Fibroblast of villous mesenchyme (primary cell): Measurements from ENCODE around the gene GJD3. TPM values are rescaled to one million over a fixed set of nuclear protein-coding genes. Genes with fewer than 3 reads are reported as not detected.
A peak's percentile ranks its signal among the peaks of the same experiment; 100 is the strongest.

Experiments
- DNase-seq: peaks from one replicate; pipeline ENCODE4 v3.0.0-alpha.2; 2010; ENCODE audit warnings: low read depth
- H3K4me3 ChIP-seq: 2 replicates; pipeline ENCODE4 v1.5.1; 2011; ENCODE audit warnings: low read depth, mild to moderate bottlenecking, low read length
- total RNA-seq: library from RNA; depleted of rRNA; stranded (reverse); fragments of >200 nt; gene quantifications from 2 replicates; pipeline ENCODE4 v1.2.3, GENCODE V29; 2012
- TF ChIP-seq, protein P1 (sequence below): IDR thresholded peaks from 2 replicates; pipeline ENCODE4 v1.5.1; 2012; ENCODE audit warnings: low read depth, mild to moderate bottlenecking, low read length; ENCODE audit not compliant: insufficient read depth

The GJD3 gene
- total RNA-seq, 1 donor: 2.2 TPM

DNA sequence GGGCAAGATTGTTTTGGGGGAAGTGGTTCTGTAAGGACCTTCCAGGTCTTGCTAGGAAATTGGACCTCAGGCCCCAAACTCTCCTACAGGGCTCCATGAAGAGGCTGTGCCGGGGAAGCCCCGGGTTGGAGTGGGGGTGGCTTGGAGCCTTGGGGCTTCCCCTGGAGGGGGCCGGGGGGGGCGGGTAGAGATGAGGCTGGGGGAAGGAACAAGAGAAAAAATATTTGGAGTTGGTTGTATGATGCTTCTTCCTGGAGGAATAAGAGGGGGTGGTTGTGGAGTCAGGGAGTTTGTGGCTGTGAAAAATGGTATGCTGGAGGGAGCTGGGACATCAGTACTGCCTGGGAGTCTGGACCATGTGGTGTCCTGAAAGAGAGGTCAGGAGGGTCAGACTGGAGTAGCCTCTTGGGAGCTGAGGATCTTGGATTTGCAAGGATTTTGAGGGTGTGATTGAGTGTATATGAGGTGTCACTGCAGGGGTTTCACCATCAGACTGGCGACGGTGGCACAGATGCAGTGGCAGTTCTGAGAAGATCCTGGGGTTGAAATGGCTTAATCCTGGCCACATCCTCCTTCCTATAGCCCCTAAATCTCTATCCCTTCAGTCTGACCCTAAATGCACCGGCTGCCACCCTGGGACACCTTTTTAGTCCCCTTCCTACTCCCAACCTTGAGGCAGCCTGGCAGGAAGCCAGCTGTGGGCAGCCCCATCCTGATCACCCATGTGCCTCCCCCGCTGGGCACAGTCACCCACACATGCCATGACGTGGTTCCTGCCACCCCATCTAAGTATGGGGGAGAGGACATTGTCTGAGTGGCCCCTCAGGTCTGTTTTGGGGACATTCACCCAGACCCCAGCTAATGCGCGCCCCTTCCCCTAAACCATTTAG lies 44.6 kb downstream of the GJD3 start:
- TF ChIP-seq, protein P1, sequence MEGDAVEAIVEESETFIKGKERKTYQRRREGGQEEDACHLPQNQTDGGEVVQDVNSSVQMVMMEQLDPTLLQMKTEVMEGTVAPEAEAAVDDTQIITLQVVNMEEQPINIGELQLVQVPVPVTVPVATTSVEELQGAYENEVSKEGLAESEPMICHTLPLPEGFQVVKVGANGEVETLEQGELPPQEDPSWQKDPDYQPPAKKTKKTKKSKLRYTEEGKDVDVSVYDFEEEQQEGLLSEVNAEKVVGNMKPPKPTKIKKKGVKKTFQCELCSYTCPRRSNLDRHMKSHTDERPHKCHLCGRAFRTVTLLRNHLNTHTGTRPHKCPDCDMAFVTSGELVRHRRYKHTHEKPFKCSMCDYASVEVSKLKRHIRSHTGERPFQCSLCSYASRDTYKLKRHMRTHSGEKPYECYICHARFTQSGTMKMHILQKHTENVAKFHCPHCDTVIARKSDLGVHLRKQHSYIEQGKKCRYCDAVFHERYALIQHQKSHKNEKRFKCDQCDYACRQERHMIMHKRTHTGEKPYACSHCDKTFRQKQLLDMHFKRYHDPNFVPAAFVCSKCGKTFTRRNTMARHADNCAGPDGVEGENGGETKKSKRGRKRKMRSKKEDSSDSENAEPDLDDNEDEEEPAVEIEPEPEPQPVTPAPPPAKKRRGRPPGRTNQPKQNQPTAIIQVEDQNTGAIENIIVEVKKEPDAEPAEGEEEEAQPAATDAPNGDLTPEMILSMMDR: no peak
- H3K4me3 ChIP-seq: peak overlapping the region; percentile 98
- no peak for DNase-seq

DNA sequence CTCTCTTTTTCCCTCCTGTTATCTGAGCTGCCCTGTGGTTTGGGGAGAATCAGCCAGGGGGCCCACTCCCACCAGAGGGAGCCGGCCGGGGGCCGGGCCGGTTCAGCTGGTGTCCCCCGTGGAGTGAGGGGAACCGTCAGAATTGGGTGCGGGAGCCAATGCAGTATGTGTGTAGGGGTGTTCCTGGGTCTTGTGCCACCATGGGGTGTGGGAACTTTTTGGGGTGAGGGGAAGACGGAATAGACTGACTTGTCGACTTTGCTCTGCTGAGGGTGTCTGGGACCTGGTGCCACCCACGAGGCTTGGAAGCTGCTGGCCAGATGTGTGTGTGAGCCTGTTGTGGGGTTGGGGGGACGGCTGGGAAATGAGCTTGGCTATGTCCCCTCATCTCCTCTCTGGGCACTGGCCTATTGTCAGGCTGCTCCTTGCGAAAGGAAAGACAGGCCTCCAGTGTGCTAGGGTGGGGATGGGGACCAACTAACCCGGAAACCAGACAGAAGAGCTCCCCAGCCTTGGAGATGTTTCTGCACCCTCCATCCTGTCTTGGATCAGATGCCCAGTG lies 45.6 kb downstream of the GJD3 start:
- DNase-seq: no peak
- H3K4me3 ChIP-seq: peak overlapping the region; percentile 98
- TF ChIP-seq, protein P1: peak; percentile 38

DNA sequence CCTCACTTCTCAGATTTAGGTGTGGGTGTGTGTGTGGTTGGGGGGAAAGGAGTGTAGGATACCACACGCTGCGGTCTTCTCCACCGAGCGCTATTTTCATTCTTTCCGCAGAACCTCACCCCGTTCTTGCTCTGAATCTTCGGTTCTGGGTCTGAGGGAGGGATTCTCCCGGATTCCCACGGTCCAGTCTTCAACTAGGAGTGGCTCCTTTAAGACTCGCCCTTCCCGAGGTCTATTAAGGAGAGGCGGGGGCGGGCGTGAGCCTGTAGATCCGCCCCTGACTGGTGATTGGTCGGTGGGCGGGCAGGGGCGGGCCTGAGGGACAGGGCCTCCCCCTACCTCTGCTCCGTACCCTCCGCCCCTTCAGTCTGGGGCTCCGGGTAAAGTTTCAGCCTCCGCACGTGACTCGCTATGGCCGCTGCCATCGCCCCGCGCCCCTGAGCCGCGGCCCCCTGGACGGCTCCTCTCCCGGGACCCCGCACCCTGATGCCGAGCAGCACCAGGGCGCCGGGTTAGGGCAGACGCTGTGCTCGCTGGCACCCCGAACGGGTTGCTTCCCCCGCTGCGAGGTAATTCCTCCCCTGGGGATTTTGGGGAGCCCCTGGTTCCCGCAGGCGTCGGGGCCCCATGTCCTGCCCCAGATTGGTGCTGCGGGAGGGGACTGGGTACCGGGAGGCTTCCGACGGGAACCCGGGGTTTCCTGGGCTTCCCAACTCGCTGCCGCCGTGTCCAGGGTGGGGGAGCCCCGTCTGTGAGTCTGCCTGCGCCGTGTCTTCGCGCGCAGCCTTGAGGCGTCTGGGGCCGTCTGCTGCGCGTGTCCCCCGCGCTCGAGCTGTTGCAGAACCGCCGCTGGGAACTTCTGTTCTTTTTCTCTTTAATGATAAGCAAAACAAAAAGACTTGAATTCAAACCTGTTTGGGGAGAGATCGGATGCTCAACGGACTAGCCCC lies 46.4 kb downstream of the GJD3 start:
- peak; percentile 97 for DNase-seq
- TF ChIP-seq, protein P1: no peak
- H3K4me3 ChIP-seq: peak overlapping the region; percentile 98

DNA sequence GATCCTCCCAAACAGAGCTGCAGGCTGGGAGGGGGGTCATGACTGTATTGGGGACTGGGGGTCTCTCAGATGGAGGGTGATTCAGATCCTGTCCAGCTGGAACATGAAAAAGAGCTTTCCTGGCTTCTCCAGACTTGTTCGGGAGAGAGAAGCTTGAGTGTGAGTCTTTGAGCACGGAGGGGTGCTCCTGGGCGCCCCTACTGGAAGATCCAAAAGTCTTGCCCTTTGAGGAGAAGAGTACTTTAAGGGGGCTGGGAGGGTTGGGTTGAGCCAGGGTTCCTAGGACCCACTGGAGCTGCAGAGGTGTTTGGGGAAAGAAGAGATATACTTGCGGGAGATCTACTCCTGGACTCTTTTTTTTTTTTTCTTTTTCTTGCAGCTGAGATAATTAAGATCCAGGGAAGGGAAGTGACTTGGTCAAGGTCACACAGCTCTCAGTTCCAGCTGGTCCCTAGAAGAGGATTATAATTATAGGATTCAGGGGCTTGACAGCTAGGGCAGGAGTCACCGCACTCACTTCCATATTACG lies 47.1 kb downstream of the GJD3 start:
- DNase-seq: peak; percentile 82
- TF ChIP-seq, protein P1: peak; percentile 72
- peak overlapping the region; percentile 98 for H3K4me3 ChIP-seq

DNA sequence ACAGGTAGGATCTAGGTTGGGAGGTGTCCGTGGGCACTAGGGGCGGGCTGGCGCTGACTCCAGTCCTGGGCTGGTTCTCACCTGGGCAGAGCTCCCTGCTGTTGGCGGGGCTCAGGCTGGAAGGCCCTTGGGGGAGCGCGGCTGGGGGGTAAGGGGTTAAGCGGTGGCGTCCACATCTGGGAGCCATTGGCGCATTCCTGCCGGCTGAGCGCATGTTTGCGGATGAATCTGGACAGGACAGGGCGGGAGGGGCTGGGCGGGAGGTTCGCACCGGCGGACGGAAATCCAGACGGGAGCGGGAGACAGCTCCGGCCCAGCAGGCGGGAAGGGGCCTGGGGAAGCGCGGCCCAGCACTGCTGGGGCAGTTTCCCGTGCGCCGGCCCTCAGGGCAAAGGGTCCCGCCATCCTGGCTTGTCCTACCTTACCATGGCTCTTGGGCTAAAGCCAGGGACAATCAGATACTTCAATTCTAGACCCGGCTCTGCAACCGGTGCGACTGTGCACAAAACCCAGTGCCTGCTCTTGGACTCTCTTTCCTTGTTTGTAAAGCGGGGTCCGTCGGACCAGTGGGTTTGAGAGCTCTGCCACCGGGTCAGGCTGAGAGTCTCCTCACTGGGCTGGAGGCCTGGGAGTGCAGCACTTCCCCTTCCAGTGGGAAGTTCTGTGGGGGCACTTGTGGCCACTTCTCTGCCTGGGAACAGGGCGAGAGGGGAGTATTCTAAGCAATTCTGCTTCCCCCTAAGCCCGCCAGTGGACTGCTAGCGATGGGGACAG lies 47.8 kb downstream of the GJD3 start:
- TF ChIP-seq, protein P1: no peak
- peak overlapping the region; percentile 43 for H3K4me3 ChIP-seq
- DNase-seq: peak; percentile 83
